Naive B cell (primary cell): Measurements from ENCODE around the gene ZC3H6. TPM values are rescaled to one million over a fixed set of nuclear protein-coding genes. Genes with fewer than 3 reads are reported as not detected.
A peak's percentile ranks its signal among the peaks of the same experiment; 100 is the strongest.

Experiments used
- ATAC-seq, 2 donors: fragments of 150-1000 bp; cut with Tn5 transposase; 2 replicates each; pipeline ENCODE4 v1.10.0; 2021; ENCODE audit warnings: low read depth in 2 of 2, mild to moderate bottlenecking in 2 of 2, moderate library complexity in 2 of 2
- DNase-seq: peaks from one replicate; pipeline ENCODE4 v3.0.0; 2022
- H3K27ac Mint-ChIP-seq, 6 donors: one replicate each; pipeline ENCODE4 v1.8.0; 2020 to 2022; ENCODE audit warnings: mild to moderate bottlenecking in 6 of 6, mixed read lengths in 6 of 6, moderate library complexity in 5 of 6, inconsistent platforms in 2 of 6
- H3K27me3 Mint-ChIP-seq, 3 donors: one replicate each; pipeline ENCODE4 v1.8.0; 2021 to 2022; ENCODE audit warnings: mixed read lengths in 3 of 3, mild to moderate bottlenecking in 1 of 3
- H3K36me3 Mint-ChIP-seq, 2 donors: one replicate each; pipeline ENCODE4 v1.8.0; 2020 to 2022; ENCODE audit warnings: mixed read lengths in 2 of 2, inconsistent platforms in 1 of 2, mild to moderate bottlenecking in 1 of 2
- H3K4me1 Mint-ChIP-seq, 3 donors: one replicate each; pipeline ENCODE4 v1.8.0; 2020 to 2022; ENCODE audit warnings: mixed read lengths in 3 of 3, inconsistent platforms in 1 of 3, mild to moderate bottlenecking in 1 of 3, moderate library complexity in 1 of 3
- H3K4me3 Mint-ChIP-seq, 8 donors: one replicate each; pipeline ENCODE4 v1.8.0; 2020 to 2022; ENCODE audit warnings: mild to moderate bottlenecking in 8 of 8, mixed read lengths in 8 of 8, moderate library complexity in 8 of 8, inconsistent platforms in 2 of 8
- H3K9me3 Mint-ChIP-seq, 7 donors: one replicate each; pipeline ENCODE4 v1.8.0; 2020 to 2022; ENCODE audit warnings: mixed read lengths in 7 of 7, mild to moderate bottlenecking in 5 of 7, inconsistent platforms in 2 of 7, moderate library complexity in 1 of 7
- polyA plus RNA-seq, 6 donors: library from polyadenylated mRNA; unstranded; fragments of 300-500 nt; fragmentation: Illumina TruSeq; gene quantifications; one replicate each; pipeline ENCODE4 v1.2.3, GENCODE V29; 2021; ENCODE audit warnings: low read depth in 6 of 6

The ZC3H6 gene
- polyA plus RNA-seq, 6 donors from 2014 or later: 0.24 to 7.6 (median 6.7) TPM

- DNase-seq: no peak
- Mint-ChIP-seq H3K36me3 (no peaks in the 10 kb centered on the region), H3K27me3 (no peaks in the 10 kb centered on the region), H3K4me1 (peaks cover 0 to 8% (median 7%) of the 10 kb centered on the region in 3 donors), H3K27ac (peak overlapping the region in 1 of 6 donors; percentile 58), H3K9me3 (no peaks in the 10 kb centered on the region), H3K4me3 (peak overlapping the region in 1 of 8 donors; percentile 20)
- no peak for ATAC-seq
Measured at GRCh38 chr2:112293636-112294401, 18.4 kb downstream of the ZC3H6 start.

- H3K27me3 Mint-ChIP-seq: no peaks in the 10 kb centered on the region
- H3K9me3 Mint-ChIP-seq: peaks cover 0 to 2% (median 0%) of the 10 kb centered on the region in 7 donors
- ATAC-seq: no peak
- no peak overlapping the region for H3K4me3 Mint-ChIP-seq
- peaks cover 8 to 11% of the 10 kb centered on the region in 2 donors for H3K36me3 Mint-ChIP-seq
- DNase-seq: no peak
- H3K27ac Mint-ChIP-seq: no peak overlapping the region
- H3K4me1 Mint-ChIP-seq: peaks cover 0 to 7% (median 4%) of the 10 kb centered on the region in 3 donors
Measured at GRCh38 chr2:112295407-112296078, 20.1 kb downstream of the ZC3H6 start.

- DNase-seq (no peak), ATAC-seq (no peak)
- H3K4me3 Mint-ChIP-seq: no peak overlapping the region
- peaks cover 0 to 11% (median 7%) of the 10 kb centered on the region in 3 donors for H3K4me1 Mint-ChIP-seq
- H3K36me3 Mint-ChIP-seq: peaks cover 16 to 20% of the 10 kb centered on the region in 2 donors
- no peak overlapping the region for H3K27ac Mint-ChIP-seq
- H3K9me3 Mint-ChIP-seq: peaks cover 0 to 2% (median 0%) of the 10 kb centered on the region in 7 donors
- H3K27me3 Mint-ChIP-seq: no peaks in the 10 kb centered on the region
Measured at GRCh38 chr2:112296407-112296806, 21.0 kb downstream of the ZC3H6 start.

GRCh38 chr2:112301171-112301584 is 25.8 kb downstream of the ZC3H6 start:
- ATAC-seq (no peak), DNase-seq (no peak)
- Mint-ChIP-seq H3K27ac (peak overlapping the region in 1 of 6 donors; percentile 21), H3K4me3 (no peak overlapping the region), H3K27me3 (no peaks in the 10 kb centered on the region), H3K9me3 (peaks cover 0 to 2% (median 0%) of the 10 kb centered on the region in 7 donors), H3K4me1 (peaks cover 7 to 11% (median 10%) of the 10 kb centered on the region in 3 donors), H3K36me3 (peaks cover 26 to 35% of the 10 kb centered on the region in 2 donors)

- Mint-ChIP-seq H3K4me1 (peaks cover 1 to 10% (median 7%) of the 10 kb centered on the region in 3 donors), H3K36me3 (peaks cover 33 to 39% of the 10 kb centered on the region in 2 donors), H3K9me3 (peaks cover 0 to 2% (median 0%) of the 10 kb centered on the region in 7 donors), H3K4me3 (no peak overlapping the region), H3K27me3 (no peaks in the 10 kb centered on the region), H3K27ac (peak overlapping the region in 1 of 6 donors; percentile 39)
- ATAC-seq (no peak), DNase-seq (no peak)
Measured at GRCh38 chr2:112301973-112302372, 26.6 kb downstream of the ZC3H6 start.

- Mint-ChIP-seq H3K36me3 (peaks cover 39 to 45% of the 10 kb centered on the region in 2 donors), H3K4me1 (peaks cover 0 to 10% (median 7%) of the 10 kb centered on the region in 3 donors), H3K27me3 (no peaks in the 10 kb centered on the region), H3K4me3 (no peak overlapping the region), H3K27ac (peak overlapping the region in 3 of 6 donors; percentile 16 to 84 (median 56)), H3K9me3 (peaks cover 0 to 2% (median 0%) of the 10 kb centered on the region in 7 donors)
- DNase-seq (no peak), ATAC-seq (no peak)
Measured at GRCh38 chr2:112304298-112304941, 29.0 kb downstream of the ZC3H6 start.

- DNase-seq (no peak), ATAC-seq (no peak)
- Mint-ChIP-seq H3K9me3 (no peaks in the 10 kb centered on the region), H3K36me3 (peaks cover 32 to 44% of the 10 kb centered on the region in 2 donors), H3K4me1 (peaks cover 0 to 10% (median 7%) of the 10 kb centered on the region in 3 donors), H3K27me3 (no peaks in the 10 kb centered on the region), H3K27ac (no peak overlapping the region), H3K4me3 (no peak overlapping the region)
Measured at GRCh38 chr2:112305132-112305531, 29.7 kb downstream of the ZC3H6 start.

- Mint-ChIP-seq H3K36me3 (peaks cover 14 to 37% of the 10 kb centered on the region in 2 donors), H3K27ac (no peak overlapping the region), H3K9me3 (no peaks in the 10 kb centered on the region), H3K4me3 (no peak overlapping the region), H3K27me3 (no peaks in the 10 kb centered on the region), H3K4me1 (no peaks in the 10 kb centered on the region)
- DNase-seq (no peak), ATAC-seq (no peak)
Measured at GRCh38 chr2:112310906-112311305, 35.5 kb downstream of the ZC3H6 start.

GRCh38 chr2:112311932-112312331 is 36.5 kb downstream of the ZC3H6 start:
- H3K27ac Mint-ChIP-seq: no peak overlapping the region
- H3K36me3 Mint-ChIP-seq: peaks cover 8 to 34% of the 10 kb centered on the region in 2 donors
- DNase-seq: no peak
- no peaks in the 10 kb centered on the region for H3K27me3 Mint-ChIP-seq
- H3K9me3 Mint-ChIP-seq: no peaks in the 10 kb centered on the region
- H3K4me1 Mint-ChIP-seq: no peaks in the 10 kb centered on the region
- no peak for ATAC-seq
- H3K4me3 Mint-ChIP-seq: no peak overlapping the region

GRCh38 chr2:112312821-112313220 is 37.4 kb downstream of the ZC3H6 start:
- H3K36me3 Mint-ChIP-seq: peaks cover 0 to 28% of the 10 kb centered on the region in 2 donors
- H3K4me3 Mint-ChIP-seq: no peak overlapping the region
- no peak overlapping the region for H3K27ac Mint-ChIP-seq
- DNase-seq (no peak), ATAC-seq (no peak)
- no peaks in the 10 kb centered on the region for H3K9me3 Mint-ChIP-seq
- no peaks in the 10 kb centered on the region for H3K4me1 Mint-ChIP-seq
- no peaks in the 10 kb centered on the region for H3K27me3 Mint-ChIP-seq

GRCh38 chr2:112314856-112315255 is 39.5 kb downstream of the ZC3H6 start:
- Mint-ChIP-seq H3K27ac (no peak overlapping the region), H3K4me3 (no peak overlapping the region), H3K27me3 (no peaks in the 10 kb centered on the region), H3K9me3 (no peaks in the 10 kb centered on the region), H3K36me3 (peaks cover 0 to 35% of the 10 kb centered on the region in 2 donors), H3K4me1 (no peaks in the 10 kb centered on the region)
- ATAC-seq (no peak), DNase-seq (no peak)

- Mint-ChIP-seq H3K36me3 (peaks cover 9 to 23% of the 10 kb centered on the region in 2 donors), H3K9me3 (no peaks in the 10 kb centered on the region), H3K27me3 (no peaks in the 10 kb centered on the region), H3K27ac (no peak overlapping the region), H3K4me1 (no peaks in the 10 kb centered on the region), H3K4me3 (no peak overlapping the region)
- DNase-seq (no peak), ATAC-seq (no peak)
Measured at GRCh38 chr2:112317303-112318158, 42.1 kb downstream of the ZC3H6 start.

GRCh38 chr2:112318515-112318914 is 43.1 kb downstream of the ZC3H6 start:
- Mint-ChIP-seq H3K4me1 (no peaks in the 10 kb centered on the region), H3K9me3 (no peaks in the 10 kb centered on the region), H3K27me3 (no peaks in the 10 kb centered on the region), H3K27ac (peak overlapping the region in 1 of 6 donors; percentile 69), H3K36me3 (peaks cover 11 to 23% of the 10 kb centered on the region in 2 donors), H3K4me3 (no peak overlapping the region)
- DNase-seq: no peak
- ATAC-seq: no peak
